Measurements from ENCODE around the gene PRKCE.

DNA sequence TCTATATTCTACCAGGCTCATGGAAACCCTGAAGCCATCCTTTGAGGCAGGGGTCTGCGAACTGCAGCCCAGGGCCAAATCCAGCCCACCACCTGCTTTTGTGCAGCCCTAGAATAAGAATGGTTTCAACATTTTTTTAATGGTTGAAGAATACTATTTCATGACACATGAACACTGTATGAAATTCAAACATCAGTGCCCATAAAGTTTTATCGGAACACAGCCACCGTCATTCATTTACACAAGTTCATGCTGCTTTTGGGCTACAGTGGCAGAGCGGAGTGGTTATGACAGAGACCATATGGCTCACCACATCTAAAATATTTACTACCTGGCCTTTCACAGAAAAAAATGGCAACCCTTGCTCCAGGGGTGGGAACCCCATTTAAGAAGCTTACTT lies 521.6 kb downstream of the PRKCE start:
- TF ChIP-seq CTCF (IDR thresholded peaks at IDR 0.05; ENCODE audit: poor library complexity) (no peak), EZH2phosphoT487 (IDR thresholded peaks at IDR 0.05; ENCODE audit: low read depth, severe bottlenecking, unreplicated experiment) (no peak), EZH2 (IDR thresholded peaks at IDR 0.05; ENCODE audit: borderline replicate concordance) (no peak)
